Heart right ventricle (tissue), 16 donors: ENCODE results near the gene KIDINS220. TPM values are rescaled to one million over a fixed set of nuclear protein-coding genes. Genes with fewer than 3 reads are reported as not detected.
A peak's percentile ranks its signal among the peaks of the same experiment; 100 is the strongest.

ENCODE experiments used
- ATAC-seq, 8 donors: fragments of 200-7000 bp; cut with Tn5 transposase; one replicate each; pipeline ENCODE4 v1.9.1; 2020; ENCODE audit warnings: mild to moderate bottlenecking in 8 of 8, moderate library complexity in 8 of 8, moderate number of reproducible peaks in 1 of 8
- DNase-seq, 2 donors: peaks; one replicate each; pipeline ENCODE4 v3.0.0-alpha.2; 2020
- H3K27ac ChIP-seq, 10 donors: fragments of 200-600 bp; sonication (generic) in 2 of 10; one replicate each; pipeline versions ENCODE4 v1.5.0 to v1.8.0; 2020 to 2022; ENCODE audit warnings: mild to moderate bottlenecking in 3 of 10
- H3K27me3 ChIP-seq, 7 donors: fragments of 200-600 bp; one replicate each; pipeline ENCODE4 v1.8.0; 2021 to 2022; ENCODE audit warnings: mild to moderate bottlenecking in 2 of 7
- H3K36me3 ChIP-seq, 9 donors: fragments of 200-600 bp; sonication (generic) in 1 of 9; one replicate each; pipeline versions ENCODE4 v1.5.0 to v1.8.0; 2020 to 2022; ENCODE audit warnings: mild to moderate bottlenecking in 2 of 9
- H3K4me1 ChIP-seq, 9 donors: fragments of 200-600 bp; sonication (generic) in 1 of 9; one replicate each; pipeline versions ENCODE4 v1.5.0 to v1.8.0; 2020 to 2022; ENCODE audit warnings: mild to moderate bottlenecking in 4 of 9
- H3K4me3 ChIP-seq, 10 donors: fragments of 200-600 bp; sonication (generic) in 2 of 10; one replicate each; pipeline versions ENCODE4 v1.5.0 to v1.8.0; 2020 to 2022; ENCODE audit warnings: mild to moderate bottlenecking in 7 of 10, moderate library complexity in 2 of 10
- H3K9me3 ChIP-seq, 11 donors: fragments of 200-600 bp in 10 of 11; sonication (generic) in 2 of 11; one replicate each; pipeline versions ENCODE4 v1.5.0 to v1.8.0; 2013 to 2022; ENCODE audit warnings: mild to moderate bottlenecking in 2 of 11, control low read depth in 1 of 11, moderate library complexity in 1 of 11
- WGBS, 2 donors: extraction: QIAGEN DNeasy Blood & Tissue Kit; methylation state at CpG; one replicate each; pipeline ENCODE4 v1.1.7; 2013; ENCODE audit warnings: inconsistent platforms in 1 of 2; 5-methylcytosine and 5-hydroxymethylcytosine counted together
- intact Hi-C, 10 donors: fragments of 100-400 bp; cut with DNase I; formaldehyde crosslinking; loops; one replicate each; pipeline versions ENCODE4 v1.11.1 to v1.14.2; 2022
- polyA plus RNA-seq, 2 donors: library from polyadenylated mRNA; stranded (reverse); fragments of 200-250 nt; gene quantifications; one replicate each; pipeline ENCODE4 v1.2.3, GENCODE V29; 2013
- total RNA-seq, 10 donors: library from RNA; stranded (reverse); fragmentation: NEBNext Ultra II Directional in 3 of 10; extraction: Animal tissue kit (Norgen Biotek cat#: 25700) in 3 of 10; gene quantifications; one replicate each; pipeline versions ENCODE4 v1.2.1 to v1.2.4, GENCODE V29; 2021 to 2023
- TF ChIP-seq, protein P1 (sequence below), 9 donors: fragments of 200-600 bp; sonication (generic) in 2 of 9; IDR thresholded peaks; one replicate each; pipeline versions ENCODE4 v1.5.0 to v1.8.0; 2021 to 2022; ENCODE audit warnings: antibody characterized with exemption in 9 of 9, mild to moderate bottlenecking in 5 of 9, moderate library complexity in 1 of 9
- donor health status: Arrhythmogenic right ventricular cardiomyopathy.
- donor health status: ischemic (EF 13 %, LVEDD 7.1; RV severe dilation, severe dysfunction).
- donor health status: healthy with polysubstance abuse.
- donor health status: DM: no; HTN: yes; CAD: no.
- donor health status: DM: no; HTN: no; CAD: no.
- donor health status: ischemic (EF 25% LVEDD 6.9; RV normal size, moderate dysfunction).
- donor health status: ischemic (EF 25% LVEDD 5.7; RV mildly dilated, moderate dysfunction).
- donor health status: healthy.
- donor health status: DM: yes; HTN: yes; CAD: no.
- donor health status: Ischemic cardiomyopathy.
- donor health status: ischemic (EF 35%, LVEDD 5.7; RV mildly dilated, moderate dysfunction).
- donor health status: nonischemic (EF 11% LVEDD 7.7; RV severe dilation, severe dysfunction).
- donor health status: DM: yes; HTN: yes; CAD: no.
- donor health status: PGD.
- donor health status: ischemic (EF 29% LVEDD 5.4; RV normal size, mild dysfunction).
- donor health status: nonischemic (EF 23%, LVEDD 6.1; RV moderate dilation, normal function).

The KIDINS220 gene
- total and polyA plus RNA-seq, 12 donors = 20.0 to 116 (median 72.8) TPM

- DNase-seq = no peak
- no peak for ATAC-seq
- WGBS, 2 donors = 48 to 69% methylated on average over 3 of the region's 3 CpGs
- H3K27me3 ChIP-seq = no peaks in the 10 kb centered on the region
- H3K36me3 ChIP-seq = peaks cover 0 to 100% (median 36%) of the 10 kb centered on the region in 9 donors
- peak overlapping the region in 4 of 10 donors; percentile 26 to 85 (median 41) for H3K27ac ChIP-seq
- H3K4me3 ChIP-seq = no peak overlapping the region
- TF ChIP-seq, protein P1, sequence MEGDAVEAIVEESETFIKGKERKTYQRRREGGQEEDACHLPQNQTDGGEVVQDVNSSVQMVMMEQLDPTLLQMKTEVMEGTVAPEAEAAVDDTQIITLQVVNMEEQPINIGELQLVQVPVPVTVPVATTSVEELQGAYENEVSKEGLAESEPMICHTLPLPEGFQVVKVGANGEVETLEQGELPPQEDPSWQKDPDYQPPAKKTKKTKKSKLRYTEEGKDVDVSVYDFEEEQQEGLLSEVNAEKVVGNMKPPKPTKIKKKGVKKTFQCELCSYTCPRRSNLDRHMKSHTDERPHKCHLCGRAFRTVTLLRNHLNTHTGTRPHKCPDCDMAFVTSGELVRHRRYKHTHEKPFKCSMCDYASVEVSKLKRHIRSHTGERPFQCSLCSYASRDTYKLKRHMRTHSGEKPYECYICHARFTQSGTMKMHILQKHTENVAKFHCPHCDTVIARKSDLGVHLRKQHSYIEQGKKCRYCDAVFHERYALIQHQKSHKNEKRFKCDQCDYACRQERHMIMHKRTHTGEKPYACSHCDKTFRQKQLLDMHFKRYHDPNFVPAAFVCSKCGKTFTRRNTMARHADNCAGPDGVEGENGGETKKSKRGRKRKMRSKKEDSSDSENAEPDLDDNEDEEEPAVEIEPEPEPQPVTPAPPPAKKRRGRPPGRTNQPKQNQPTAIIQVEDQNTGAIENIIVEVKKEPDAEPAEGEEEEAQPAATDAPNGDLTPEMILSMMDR (IDR thresholded peaks at IDR 0.05) = no peak
- intact Hi-C loops = no loop called here
- peaks cover 0 to 56% (median 23%) of the 10 kb centered on the region in 9 donors for H3K4me1 ChIP-seq
- no peaks in the 10 kb centered on the region for H3K9me3 ChIP-seq
These were observed 34.7 kb downstream of the KIDINS220 start for GRCh38 chr2:8802741-8803140.

GRCh38 chr2:8800821-8801220, 36.6 kb downstream of the KIDINS220 start:
- TF ChIP-seq, protein P1 (IDR thresholded peaks at IDR 0.05) = no peak
- H3K36me3 ChIP-seq = peaks cover 0 to 100% (median 38%) of the 10 kb centered on the region in 9 donors

GRCh38 chr2:8800218-8800617, 37.2 kb downstream of the KIDINS220 start:
- WGBS, 2 donors = 80 to 89% methylated on average over 5 of the region's 5 CpGs
- H3K27me3 ChIP-seq = no peaks in the 10 kb centered on the region
- peaks cover 0 to 100% (median 33%) of the 10 kb centered on the region in 9 donors for H3K36me3 ChIP-seq
- H3K4me3 ChIP-seq = no peak overlapping the region
- no peaks in the 10 kb centered on the region for H3K9me3 ChIP-seq
- no peak for ATAC-seq
- TF ChIP-seq, protein P1 (IDR thresholded peaks at IDR 0.05) = no peak
- no peak for DNase-seq
- intact Hi-C loops = no loop called here
- no peak overlapping the region for H3K27ac ChIP-seq
- peaks cover 0 to 64% (median 26%) of the 10 kb centered on the region in 9 donors for H3K4me1 ChIP-seq

More at GRCh38 chr2:8800821-8801220, 36.6 kb downstream of the KIDINS220 start:
- no peaks in the 10 kb centered on the region for H3K27me3 ChIP-seq
- intact Hi-C loops = no loop called here
- no peak overlapping the region for H3K27ac ChIP-seq
- DNase-seq (no peak), ATAC-seq (no peak)
- no peak overlapping the region for H3K4me3 ChIP-seq
- H3K9me3 ChIP-seq = no peaks in the 10 kb centered on the region
- peaks cover 0 to 64% (median 25%) of the 10 kb centered on the region in 9 donors for H3K4me1 ChIP-seq
- WGBS, 2 donors = 92 to 94% methylated on average over 4 of the region's 4 CpGs

GRCh38 chr2:8799004-8799403, 38.4 kb downstream of the KIDINS220 start:
- no peaks in the 10 kb centered on the region for H3K27me3 ChIP-seq

More at GRCh38 chr2:8799004-8799403, 38.4 kb downstream of the KIDINS220 start:
- WGBS, 2 donors = 96 to 98% methylated on average over 2 of the region's 2 CpGs
- Histone ChIP-seq H3K4me3 (no peak overlapping the region), H3K36me3 (peaks cover 0 to 100% (median 27%) of the 10 kb centered on the region in 9 donors), H3K4me1 (peaks cover 0 to 58% (median 25%) of the 10 kb centered on the region in 9 donors), H3K27ac (no peak overlapping the region), H3K9me3 (no peaks in the 10 kb centered on the region)
- TF ChIP-seq, protein P1 (IDR thresholded peaks at IDR 0.05) = no peak
- ATAC-seq = no peak
- no peak for DNase-seq
- intact Hi-C loops = no loop called here
